ENCODE measurements around the gene NAIP.
"Not testable (repeated sequence)": the region's sequence is repeated elsewhere in the genome, so short reads cannot be mapped to it uniquely, and the experiment has no call there.

The NAIP gene

GRCh38 chr5:70967220-70967619, 57.9 kb downstream of the NAIP start:
- intact Hi-C loops (cut with micrococcal nuclease); H3K4me3 Mint-ChIP-seq; H3K27me3 Mint-ChIP-seq; H3K9me3 Mint-ChIP-seq; H3K36me3 Mint-ChIP-seq (ENCODE audit: low read depth); H3K27ac Mint-ChIP-seq; H3K4me1 Mint-ChIP-seq (ENCODE audit: low read depth): not testable (repeated sequence)

GRCh38 chr5:70964531-70964930, 60.6 kb downstream of the NAIP start:
- H3K9me3 Mint-ChIP-seq; H3K27me3 Mint-ChIP-seq; intact Hi-C loops (cut with micrococcal nuclease); H3K4me3 Mint-ChIP-seq; H3K27ac Mint-ChIP-seq; H3K4me1 Mint-ChIP-seq (ENCODE audit: low read depth); H3K36me3 Mint-ChIP-seq (ENCODE audit: low read depth): not testable (repeated sequence)

GRCh38 chr5:70953068-70953467, 72.1 kb downstream of the NAIP start:
- H3K4me3 Mint-ChIP-seq; H3K27ac Mint-ChIP-seq; H3K9me3 Mint-ChIP-seq; H3K27me3 Mint-ChIP-seq; intact Hi-C loops (cut with micrococcal nuclease); H3K4me1 Mint-ChIP-seq (ENCODE audit: low read depth); H3K36me3 Mint-ChIP-seq (ENCODE audit: low read depth): not testable (repeated sequence)

- H3K27ac Mint-ChIP-seq; H3K4me1 Mint-ChIP-seq (ENCODE audit: low read depth); H3K9me3 Mint-ChIP-seq; H3K27me3 Mint-ChIP-seq; H3K36me3 Mint-ChIP-seq (ENCODE audit: low read depth); H3K4me3 Mint-ChIP-seq; intact Hi-C loops (cut with micrococcal nuclease): not testable (repeated sequence)
Measured at GRCh38 chr5:70932560-70932959, 92.6 kb downstream of the NAIP start.

GRCh38 chr5:70931709-70932368, 93.3 kb downstream of the NAIP start:
- intact Hi-C loops (cut with micrococcal nuclease); H3K9me3 Mint-ChIP-seq: not testable (repeated sequence)

GRCh38 chr5:70925211-70925562, 100.0 kb downstream of the NAIP start:
- intact Hi-C loops (cut with micrococcal nuclease); H3K36me3 Mint-ChIP-seq (ENCODE audit: low read depth); H3K4me3 Mint-ChIP-seq; H3K9me3 Mint-ChIP-seq; H3K27me3 Mint-ChIP-seq; H3K27ac Mint-ChIP-seq; H3K4me1 Mint-ChIP-seq (ENCODE audit: low read depth): not testable (repeated sequence)

More at GRCh38 chr5:70931709-70932368, 93.3 kb downstream of the NAIP start:
- H3K36me3 Mint-ChIP-seq (ENCODE audit: low read depth); H3K4me3 Mint-ChIP-seq; H3K4me1 Mint-ChIP-seq (ENCODE audit: low read depth); H3K27me3 Mint-ChIP-seq; H3K27ac Mint-ChIP-seq: not testable (repeated sequence)

Data from dendritic cell treated with granulocyte-macrophage colony-stimulating factor and Interleukin-4, amounts not matched to agents 40 ng/mL and 50 ng/mL, for 4 days (primary cell).